Body of pancreas (tissue), 4 donors: Measurements from ENCODE around the gene CLECL1.

Source experiments
- POLR2A ChIP-seq, 3 donors: fragments of 450-650 bp; IDR thresholded peaks; one replicate each; pipeline ENCODE4 v1.6.1; 2016; ENCODE audit warnings: antibody characterized with exemption in 3 of 3, mild to moderate bottlenecking in 2 of 3
- TF ChIP-seq, protein P1 (sequence below), 7 experiments: fragments of 450-650 bp in 4 of 7; fragments of 200-600 bp in 3 of 7; sonication (generic) in 3 of 7; IDR thresholded peaks; one replicate each; pipeline ENCODE4 v1.5.1; 2016 to 2019; ENCODE audit warnings: antibody characterized with exemption in 7 of 7

GRCh38 chr12:9718968-9719367, 13.9 kb downstream of the CLECL1 start:
- TF ChIP-seq, protein P1, sequence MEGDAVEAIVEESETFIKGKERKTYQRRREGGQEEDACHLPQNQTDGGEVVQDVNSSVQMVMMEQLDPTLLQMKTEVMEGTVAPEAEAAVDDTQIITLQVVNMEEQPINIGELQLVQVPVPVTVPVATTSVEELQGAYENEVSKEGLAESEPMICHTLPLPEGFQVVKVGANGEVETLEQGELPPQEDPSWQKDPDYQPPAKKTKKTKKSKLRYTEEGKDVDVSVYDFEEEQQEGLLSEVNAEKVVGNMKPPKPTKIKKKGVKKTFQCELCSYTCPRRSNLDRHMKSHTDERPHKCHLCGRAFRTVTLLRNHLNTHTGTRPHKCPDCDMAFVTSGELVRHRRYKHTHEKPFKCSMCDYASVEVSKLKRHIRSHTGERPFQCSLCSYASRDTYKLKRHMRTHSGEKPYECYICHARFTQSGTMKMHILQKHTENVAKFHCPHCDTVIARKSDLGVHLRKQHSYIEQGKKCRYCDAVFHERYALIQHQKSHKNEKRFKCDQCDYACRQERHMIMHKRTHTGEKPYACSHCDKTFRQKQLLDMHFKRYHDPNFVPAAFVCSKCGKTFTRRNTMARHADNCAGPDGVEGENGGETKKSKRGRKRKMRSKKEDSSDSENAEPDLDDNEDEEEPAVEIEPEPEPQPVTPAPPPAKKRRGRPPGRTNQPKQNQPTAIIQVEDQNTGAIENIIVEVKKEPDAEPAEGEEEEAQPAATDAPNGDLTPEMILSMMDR (IDR thresholded peaks at IDR 0.05): no peak
- TF ChIP-seq POLR2A (IDR thresholded peaks at IDR 0.05): no peak
